ENCODE results near the gene ZMYM4. TPM values are rescaled to one million over a fixed set of nuclear protein-coding genes. Genes with fewer than 3 reads are reported as not detected.

The ZMYM4 gene
- total RNA-seq, 1 experiment from 2014 or later = 60.3 TPM

GRCh38 chr1:35288761-35289160 is 20.3 kb downstream of the ZMYM4 start (continued):
- TF ChIP-seq ZMAT4 (CRISPR knock-in tag; IDR thresholded peaks at IDR 0.05) (no peak), ZNF138 (CRISPR knock-in tag; conservative IDR thresholded peaks at IDR 0.05) (no peak), NR2C2 (CRISPR knock-in tag; IDR thresholded peaks at IDR 0.05) (no peak), TP53 (CRISPR knock-in tag; IDR thresholded peaks at IDR 0.05) (no peak), HMGXB4 (CRISPR knock-in tag; IDR thresholded peaks at IDR 0.05) (no peak)

- Mint-ChIP-seq H3K27me3 (ENCODE audit: low read depth) (no peaks in the 10 kb centered on the region), H3K4me1 (no peaks in the 10 kb centered on the region), H3K27ac (no peak overlapping the region), H3K4me3 (no peak overlapping the region), H3K9me3 (no peaks in the 10 kb centered on the region), H3K36me3 (peaks cover 4% of the 10 kb centered on the region; the same call in 1 of the 2 replicates)
- ChIA-PET POLR2A (no interaction called here), CTCF (no interaction called here)
- no peak for TF ChIP-seq KAT7 (CRISPR knock-in tag; IDR thresholded peaks at IDR 0.05; ENCODE audit: borderline replicate concordance)
- TF ChIP-seq ZNF121 (CRISPR knock-in tag; IDR thresholded peaks at IDR 0.05) = peak; percentile 92
- no peak for ATAC-seq
- no peak for DNase-seq (ENCODE audit: low spot score)
Observed at GRCh38 chr1:35290452-35290851, 21.9 kb downstream of the ZMYM4 start.

- H3K27me3 Mint-ChIP-seq (ENCODE audit: low read depth) = no peaks in the 10 kb centered on the region
- peaks cover 15% of the 10 kb centered on the region for H3K4me1 Mint-ChIP-seq
- no peak for DNase-seq (ENCODE audit: low spot score)
- peak overlapping the region; percentile 24; the same call in 1 of the 2 replicates for H3K27ac Mint-ChIP-seq
- ChIA-PET CTCF (no interaction called here), POLR2A (no interaction called here)
- peaks cover 18% of the 10 kb centered on the region for H3K36me3 Mint-ChIP-seq
- H3K4me3 Mint-ChIP-seq = no peak overlapping the region
- no peaks in the 10 kb centered on the region for H3K9me3 Mint-ChIP-seq
- ATAC-seq = no peak
- TF ChIP-seq ZNF232 (CRISPR knock-in tag; IDR thresholded peaks at IDR 0.05) = no peak
- no peak for TF ChIP-seq ZMAT4 (CRISPR knock-in tag; IDR thresholded peaks at IDR 0.05)
- TF ChIP-seq CREM (CRISPR knock-in tag; IDR thresholded peaks at IDR 0.05) = no peak
- TF ChIP-seq ZBTB43 (CRISPR knock-in tag; IDR thresholded peaks at IDR 0.05) = no peak
- TF ChIP-seq AFF4 (CRISPR knock-in tag; IDR thresholded peaks at IDR 0.05; ENCODE audit: borderline replicate concordance) = no peak
- TF ChIP-seq ATF1 (CRISPR knock-in tag; IDR thresholded peaks at IDR 0.05) = no peak
- no peak for TF ChIP-seq FOXK1 (CRISPR knock-in tag; IDR thresholded peaks at IDR 0.05)
- TF ChIP-seq ZSCAN18 (CRISPR knock-in tag; IDR thresholded peaks at IDR 0.05) = no peak
- no peak for TF ChIP-seq USF1 (CRISPR knock-in tag; IDR thresholded peaks at IDR 0.05)
- TF ChIP-seq RELA (CRISPR knock-in tag; IDR thresholded peaks at IDR 0.05; ENCODE audit: borderline replicate concordance) = no peak
- TF ChIP-seq ZNF281 (CRISPR knock-in tag; IDR thresholded peaks at IDR 0.05) = no peak
- no peak for TF ChIP-seq ZBTB21 (CRISPR knock-in tag; IDR thresholded peaks at IDR 0.05; ENCODE audit: borderline replicate concordance)
- TF ChIP-seq ZNF416 (CRISPR knock-in tag; IDR thresholded peaks at IDR 0.05) = no peak
- TF ChIP-seq SP1 (CRISPR knock-in tag; conservative IDR thresholded peaks at IDR 0.05) = no peak
- TF ChIP-seq NR1H2 (CRISPR knock-in tag; IDR thresholded peaks at IDR 0.05) = no peak
Observed at GRCh38 chr1:35294809-35295208, 26.3 kb downstream of the ZMYM4 start.

Measured in WTC11 (cell line).